Measurements from ENCODE around the gene PDE6D.

The PDE6D gene

GRCh38 chr2:231780909-231781797 lies at the start of gene PDE6D (continued):
- 0 out of 2 replicates have a peak, but pooled peaks have one; percentile 14 for TF ChIP-seq ZFHX2 (tag by site-specific recombination; conservative IDR thresholded peaks at IDR 0.05)
- TF ChIP-seq ZBTB26 (tag by site-specific recombination; optimal IDR thresholded peaks at IDR 0.05) = peak; percentile 35
- TF ChIP-seq MZF1 (tag by site-specific recombination; IDR thresholded peaks at IDR 0.05; ENCODE audit: borderline replicate concordance) = no peak
- no peak for TF ChIP-seq ZBTB44 (tag by site-specific recombination; IDR thresholded peaks at IDR 0.05)
- peak; percentile 69; the same call in 1 of the 2 replicates for TF ChIP-seq TRIM28 (IDR thresholded peaks at IDR 0.05; ENCODE audit: borderline replicate concordance, low read length)
- TF ChIP-seq ZNF16 (tag by site-specific recombination; IDR thresholded peaks at IDR 0.05; ENCODE audit: low read depth) = no peak
- TF ChIP-seq IKZF3 (tag by site-specific recombination; IDR thresholded peaks at IDR 0.05) = peak; percentile 89
- TF ChIP-seq ZNF692 (tag by site-specific recombination; IDR thresholded peaks at IDR 0.05) = peak; percentile 100
- TF ChIP-seq PRDM2 (tag by site-specific recombination; IDR thresholded peaks at IDR 0.05; ENCODE audit: borderline replicate concordance) = no peak
- TF ChIP-seq ZNF600 (tag by site-specific recombination; IDR thresholded peaks at IDR 0.05) = peak; percentile 63
- TF ChIP-seq TSHZ1 (tag by site-specific recombination; IDR thresholded peaks at IDR 0.05; ENCODE audit: borderline replicate concordance) = no peak
- TF ChIP-seq GLI4 (tag by site-specific recombination; IDR thresholded peaks at IDR 0.05) = no peak
- no peak for TF ChIP-seq ZNF560 (tag by site-specific recombination; IDR thresholded peaks at IDR 0.05; ENCODE audit: borderline replicate concordance)
- TF ChIP-seq YY2 (tag by site-specific recombination; IDR thresholded peaks at IDR 0.05) = peak; percentile 52; the same call in 1 of the 2 replicates
- TF ChIP-seq SP3 (tag by site-specific recombination; IDR thresholded peaks at IDR 0.05) = peak; percentile 83
- no peak for TF ChIP-seq ZNF169 (tag by site-specific recombination; IDR thresholded peaks at IDR 0.05)
- TF ChIP-seq SALL2 (tag by site-specific recombination; IDR thresholded peaks at IDR 0.05; ENCODE audit: borderline replicate concordance) = no peak
- TF ChIP-seq KLF8 (tag by site-specific recombination; IDR thresholded peaks at IDR 0.05) = peak; percentile 51
- peak; percentile 82 for TF ChIP-seq ZIC2 (tag by site-specific recombination; IDR thresholded peaks at IDR 0.05)
- no peak for TF ChIP-seq ZSCAN18 (tag by site-specific recombination; IDR thresholded peaks at IDR 0.05)
- no peak for TF ChIP-seq TCF7L2 (IDR thresholded peaks at IDR 0.05; ENCODE audit: borderline replicate concordance, low read depth, low read length)
- no peak for TF ChIP-seq SCRT1 (tag by site-specific recombination; IDR thresholded peaks at IDR 0.05; ENCODE audit: borderline replicate concordance)

Measured in HEK293 (cell line).